Neural cell (in vitro differentiated cells): ENCODE measurements around the gene TMEM231.

Experiments used
- EZH2 ChIP-seq: fragments of 200-600, 300-800 bp; shearing (Covaris generic), sonication (generic); IDR thresholded peaks from 2 replicates; pipeline ENCODE4 v1.6.1; 2014; ENCODE audit warnings: antibody characterized with exemption, low read length, borderline replicate concordance, mild to moderate bottlenecking; ENCODE audit not compliant: insufficient read depth, poor library complexity, severe bottlenecking
- MXI1 ChIP-seq: fragments of 450-650 bp; conservative IDR thresholded peaks from 2 replicates; pipeline ENCODE4 v1.6.1; 2014; ENCODE audit warnings: antibody characterized with exemption, mild to moderate bottlenecking; ENCODE audit not compliant: poor library complexity, severe bottlenecking
- RAD21 ChIP-seq: fragments of 450-650 bp; conservative IDR thresholded peaks from 2 replicates; pipeline ENCODE4 v1.6.1; 2014; ENCODE audit warnings: antibody characterized with exemption, mild to moderate bottlenecking, moderate library complexity

DNA sequence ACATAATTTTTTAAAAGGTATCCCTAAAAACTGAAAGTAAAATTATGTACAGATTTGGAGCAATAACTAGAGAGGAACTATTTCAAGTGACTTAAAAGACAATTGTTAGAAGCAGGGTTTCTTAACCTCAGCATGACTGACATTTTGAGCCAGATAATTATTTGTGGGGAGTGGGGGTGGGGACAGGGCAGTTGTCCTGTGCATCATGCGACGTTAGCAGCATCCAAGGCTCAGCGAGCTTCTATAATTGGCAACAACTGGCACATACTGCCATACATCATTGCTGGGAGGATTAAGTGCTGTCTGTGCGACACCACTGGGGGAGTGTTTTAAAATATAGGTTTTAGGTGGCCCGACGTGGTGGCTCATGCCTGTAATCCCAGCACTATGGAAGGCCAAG is 37.3 kb upstream of the TMEM231 start:
- TF ChIP-seq EZH2 (no peak), RAD21 (no peak), MXI1 (no peak)
